ENCODE data around the gene MAG. TPM values are rescaled to one million over a fixed set of nuclear protein-coding genes. Genes with fewer than 3 reads are reported as not detected.

The MAG gene
- total RNA-seq, 2 experiments from 2014 or later: 0.19 to 0.77 TPM

DNA sequence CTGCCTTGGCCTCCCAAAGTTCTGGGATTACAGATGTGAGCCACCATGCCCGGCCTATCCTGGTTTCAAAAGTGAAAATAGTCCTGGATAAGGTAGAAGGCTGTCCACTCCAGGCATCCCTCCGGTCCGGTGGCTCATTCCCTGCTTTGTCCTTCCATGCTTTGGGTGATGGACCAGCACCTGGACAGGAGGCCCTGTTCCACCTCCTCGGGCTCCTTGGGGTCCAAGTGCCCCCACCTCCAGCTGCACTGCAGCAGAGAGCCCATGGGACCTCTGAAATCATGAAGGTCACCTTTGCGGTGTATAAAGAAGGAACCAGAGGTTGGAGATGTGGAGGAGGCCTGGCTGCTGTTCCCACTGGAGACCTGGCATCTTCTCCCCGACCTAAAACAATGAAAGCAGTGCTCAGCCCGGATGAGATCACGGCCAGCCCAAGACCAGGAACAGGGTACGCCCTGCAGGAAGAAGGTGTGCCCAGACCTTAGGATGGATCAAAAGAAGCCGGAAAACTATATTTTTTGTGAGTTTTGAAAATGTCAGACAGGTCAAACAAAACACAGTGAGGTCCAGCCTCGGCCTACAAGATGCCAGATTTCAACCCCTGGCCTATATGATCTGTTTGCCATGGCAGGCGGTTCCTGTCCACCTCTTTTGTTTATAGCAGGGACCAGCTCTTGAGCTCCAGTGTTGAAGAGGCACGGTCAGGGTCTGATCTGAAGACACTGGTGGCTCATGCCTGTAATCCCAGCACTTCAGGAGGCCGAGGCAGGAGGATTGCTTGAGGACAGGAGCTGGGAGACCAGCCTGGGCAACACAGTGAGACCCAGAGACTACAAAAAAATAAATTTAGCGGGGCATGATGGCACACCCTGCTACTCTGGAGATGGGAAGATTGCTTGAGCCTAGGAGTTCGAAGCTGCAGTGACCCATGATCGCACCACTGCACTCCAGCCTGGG lies 37.3 kb upstream of the MAG start:
- Mint-ChIP-seq H3K27ac (no peak overlapping the region), H3K36me3 (ENCODE audit: low read depth) (peaks cover 1% of the 10 kb centered on the region), H3K4me3 (no peak overlapping the region), H3K9me3 (no peaks in the 10 kb centered on the region), H3K27me3 (ENCODE audit: low read depth) (no peaks in the 10 kb centered on the region), H3K4me1 (ENCODE audit: low read depth) (peaks cover 18% of the 10 kb centered on the region)
- intact Hi-C loops (cut with micrococcal nuclease): no loop called here
- DNase-seq: peak; percentile 3
- CTCF ChIA-PET: no interaction called here

GRCh38 chr19:35256566-35256965 lies 35.4 kb upstream of the MAG start:
- DNase-seq: no peak
- Mint-ChIP-seq H3K27me3 (ENCODE audit: low read depth) (no peaks in the 10 kb centered on the region), H3K9me3 (no peaks in the 10 kb centered on the region), H3K4me3 (no peak overlapping the region), H3K4me1 (ENCODE audit: low read depth) (peaks cover 17% of the 10 kb centered on the region), H3K36me3 (ENCODE audit: low read depth) (peaks cover 1% of the 10 kb centered on the region), H3K27ac (peak overlapping the region; percentile 53)
- CTCF ChIA-PET: no interaction called here
- intact Hi-C loops (cut with micrococcal nuclease): no loop called here

DNA sequence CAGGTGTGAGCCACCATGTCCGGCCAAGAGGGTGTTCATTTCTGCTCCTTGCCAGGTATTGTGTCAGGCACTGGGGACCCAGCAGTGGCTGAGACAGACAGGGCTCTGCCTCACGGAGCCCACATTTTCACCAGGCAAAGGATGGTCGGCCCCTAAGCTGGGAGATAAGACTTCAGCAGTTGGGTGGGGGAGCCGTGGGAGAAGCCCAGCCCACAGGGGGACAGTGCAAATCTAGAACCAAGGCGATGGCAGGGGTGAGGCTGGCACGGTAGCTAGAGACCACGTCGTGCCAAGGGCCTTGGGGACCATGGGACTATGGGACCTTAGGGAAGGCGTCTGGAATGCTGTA lies 34.9 kb upstream of the MAG start:
- no peak overlapping the region for H3K4me3 Mint-ChIP-seq
- CTCF ChIA-PET: no interaction called here
- peak; percentile 2 for DNase-seq
- H3K36me3 Mint-ChIP-seq (ENCODE audit: low read depth): peaks cover 1% of the 10 kb centered on the region
- H3K4me1 Mint-ChIP-seq (ENCODE audit: low read depth): peaks cover 17% of the 10 kb centered on the region
- H3K27ac Mint-ChIP-seq: no peak overlapping the region
- intact Hi-C loops (cut with micrococcal nuclease): no loop called here
- no peaks in the 10 kb centered on the region for H3K27me3 Mint-ChIP-seq (ENCODE audit: low read depth)
- no peaks in the 10 kb centered on the region for H3K9me3 Mint-ChIP-seq

DNA sequence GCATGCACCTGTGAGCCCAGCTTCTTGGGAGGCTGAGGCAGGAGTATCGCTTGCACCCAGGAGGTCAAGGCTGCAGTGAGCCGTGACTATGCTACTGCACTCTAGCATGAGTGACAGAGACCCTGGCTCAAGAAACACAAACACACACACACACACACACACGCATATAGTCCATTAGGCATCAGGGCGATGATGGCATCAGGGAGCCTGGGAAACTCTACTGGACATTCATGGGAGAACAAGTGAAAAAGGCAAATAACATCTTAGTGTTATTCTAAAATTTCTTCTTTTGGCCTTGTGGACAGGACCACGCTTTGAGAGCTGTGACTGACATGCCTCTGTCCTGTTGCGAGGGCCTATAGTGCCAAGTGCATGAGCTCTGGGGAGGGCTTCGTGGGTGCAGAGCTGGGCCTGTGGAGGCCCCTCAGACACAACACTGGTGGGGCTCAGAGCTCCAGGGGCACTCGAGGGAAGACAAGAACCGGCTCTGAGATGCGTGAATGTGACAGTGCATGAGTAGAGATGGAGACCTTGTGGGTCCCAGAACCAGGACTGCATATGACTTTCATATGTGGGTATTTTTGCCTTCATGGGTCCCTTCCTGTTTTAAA lies 31.2 kb upstream of the MAG start:
- Mint-ChIP-seq H3K27ac (no peak overlapping the region), H3K9me3 (no peaks in the 10 kb centered on the region), H3K27me3 (ENCODE audit: low read depth) (no peaks in the 10 kb centered on the region), H3K36me3 (ENCODE audit: low read depth) (peaks cover 1% of the 10 kb centered on the region), H3K4me3 (no peak overlapping the region), H3K4me1 (ENCODE audit: low read depth) (peaks cover 26% of the 10 kb centered on the region)
- DNase-seq: peak; percentile 1
- intact Hi-C loops (cut with micrococcal nuclease): no loop called here
- CTCF ChIA-PET: interaction anchor here (1.4 kb wide), 1 partner anchor 119 kb away, joined by 4 read pairs; no protein-coding TSS in a partner anchor

- peak; percentile 4 for DNase-seq
- intact Hi-C loops (cut with micrococcal nuclease): no loop called here
- no peak overlapping the region for H3K27ac Mint-ChIP-seq
- no peaks in the 10 kb centered on the region for H3K27me3 Mint-ChIP-seq (ENCODE audit: low read depth)
- CTCF ChIA-PET: no interaction called here
- H3K4me3 Mint-ChIP-seq: no peak overlapping the region
- peaks cover 1% of the 10 kb centered on the region for H3K36me3 Mint-ChIP-seq (ENCODE audit: low read depth)
- peaks cover 30% of the 10 kb centered on the region for H3K4me1 Mint-ChIP-seq (ENCODE audit: low read depth)
- no peaks in the 10 kb centered on the region for H3K9me3 Mint-ChIP-seq
Observed at GRCh38 chr19:35261356-35262100, 30.4 kb upstream of the MAG start.

DNA sequence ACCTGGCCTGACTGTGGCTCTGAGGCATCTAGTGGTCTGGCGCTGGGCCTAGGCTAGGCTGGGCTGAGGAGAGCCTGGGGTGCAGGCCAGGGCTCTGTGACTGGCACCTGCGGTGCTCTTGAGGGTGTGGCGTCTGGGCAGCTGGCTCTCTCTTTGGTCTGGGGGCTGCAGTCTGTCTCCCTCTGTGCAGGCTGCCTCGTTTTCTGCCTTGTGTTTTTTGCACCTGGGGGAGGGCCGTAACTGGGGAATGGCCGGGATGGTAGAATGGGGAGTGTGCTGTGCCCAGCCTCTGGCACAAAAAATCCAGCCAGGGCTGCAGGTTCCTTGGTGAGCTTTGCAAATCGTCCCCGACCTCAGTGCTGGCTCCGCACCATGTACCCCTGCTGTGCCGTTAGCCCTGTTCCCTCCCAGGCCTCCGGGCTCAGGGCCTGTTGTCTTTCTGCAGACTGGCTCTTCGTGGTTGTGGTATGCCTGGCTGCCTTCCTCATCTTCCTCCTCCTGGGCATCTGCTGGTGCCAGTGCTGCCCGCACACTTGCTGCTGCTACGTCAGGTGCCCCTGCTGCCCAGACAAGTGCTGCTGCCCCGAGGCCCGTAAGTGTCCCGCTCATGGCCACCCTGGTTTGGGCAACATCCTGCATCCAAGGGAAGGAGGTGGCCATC lies 29.7 kb upstream of the MAG start:
- Mint-ChIP-seq H3K4me3 (no peak overlapping the region), H3K36me3 (ENCODE audit: low read depth) (peaks cover 2% of the 10 kb centered on the region), H3K4me1 (ENCODE audit: low read depth) (peaks cover 25% of the 10 kb centered on the region), H3K27me3 (ENCODE audit: low read depth) (no peaks in the 10 kb centered on the region), H3K9me3 (no peaks in the 10 kb centered on the region), H3K27ac (peak overlapping the region; percentile 17)
- peak; percentile 3 for DNase-seq
- intact Hi-C loops (cut with micrococcal nuclease): no loop called here
- CTCF ChIA-PET: no interaction called here

DNA sequence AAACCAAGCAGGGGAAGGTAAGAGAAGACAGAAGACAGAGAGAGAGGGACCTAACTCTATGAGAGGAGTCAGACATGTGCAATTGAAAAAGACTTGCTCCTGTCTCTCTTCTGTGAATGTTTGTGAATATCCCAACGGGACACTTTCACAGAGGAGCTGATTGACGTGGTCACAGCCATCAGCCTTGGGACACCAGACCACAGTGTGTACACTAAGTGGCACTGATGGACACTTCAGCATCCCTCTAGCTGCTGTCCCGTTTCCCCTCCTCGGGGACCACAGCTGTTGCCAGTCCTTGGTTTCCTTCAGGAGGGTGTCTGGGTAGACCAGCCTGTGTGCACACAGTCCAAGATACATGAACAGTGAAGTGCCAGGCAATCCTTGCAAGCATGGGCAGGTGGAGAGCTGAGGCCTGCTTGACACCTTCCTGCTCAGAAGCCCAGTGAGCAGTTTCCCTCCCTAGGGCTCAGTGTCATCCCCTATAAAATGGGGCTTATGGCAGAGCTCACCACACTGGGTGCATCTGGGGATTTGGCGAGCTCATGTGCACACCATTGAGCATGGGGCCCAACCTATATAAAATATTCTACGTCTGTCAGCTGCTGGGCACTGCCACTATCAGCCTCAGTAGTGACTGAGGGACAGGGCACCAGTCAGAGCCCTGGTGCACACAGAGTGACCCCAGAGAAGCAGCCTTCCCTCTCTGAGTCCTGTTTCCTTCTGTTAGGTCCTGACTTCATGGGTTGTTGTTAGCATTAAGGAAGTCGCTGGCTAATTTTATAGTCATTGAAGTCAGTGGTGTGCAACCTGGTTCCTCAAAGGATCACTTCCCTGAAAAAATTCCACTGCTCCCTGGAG lies 27.5 kb upstream of the MAG start:
- peaks cover 5% of the 10 kb centered on the region for H3K36me3 Mint-ChIP-seq (ENCODE audit: low read depth)
- intact Hi-C loops (cut with micrococcal nuclease): loop anchor here (5.0 kb wide), 1 partner anchor 202 kb away; no protein-coding TSS in a partner anchor
- DNase-seq: peak; percentile 3
- H3K9me3 Mint-ChIP-seq: no peaks in the 10 kb centered on the region
- H3K27ac Mint-ChIP-seq: peak overlapping the region; percentile 62
- H3K4me3 Mint-ChIP-seq: no peak overlapping the region
- CTCF ChIA-PET: interaction anchor here (0.6 to 1.0 kb wide), 5 partner anchors 10 to 291 kb away, joined by 3 to 4 read pairs (median 3); no protein-coding TSS in a partner anchor
- H3K4me1 Mint-ChIP-seq (ENCODE audit: low read depth): peaks cover 16% of the 10 kb centered on the region
- no peaks in the 10 kb centered on the region for H3K27me3 Mint-ChIP-seq (ENCODE audit: low read depth)

GRCh38 chr19:35265126-35265899 lies 26.6 kb upstream of the MAG start:
- H3K4me1 Mint-ChIP-seq (ENCODE audit: low read depth): peaks cover 16% of the 10 kb centered on the region
- H3K9me3 Mint-ChIP-seq: no peaks in the 10 kb centered on the region
- no peaks in the 10 kb centered on the region for H3K27me3 Mint-ChIP-seq (ENCODE audit: low read depth)
- intact Hi-C loops (cut with micrococcal nuclease): loop anchor here (5.0 kb wide), 1 partner anchor 203 kb away; no protein-coding TSS in a partner anchor
- peaks cover 5% of the 10 kb centered on the region for H3K36me3 Mint-ChIP-seq (ENCODE audit: low read depth)
- DNase-seq: peak; percentile 6
- CTCF ChIA-PET: interaction anchor here (0.7 to 1.6 kb wide), 5 partner anchors 9 to 124 kb away, joined by 3 to 5 read pairs (median 3); partner anchors contain the start of gene FXYD7
- H3K4me3 Mint-ChIP-seq: peak overlapping the region; percentile 91
- peak overlapping the region; percentile 62 for H3K27ac Mint-ChIP-seq

- Mint-ChIP-seq H3K36me3 (ENCODE audit: low read depth) (peaks cover 7% of the 10 kb centered on the region), H3K27me3 (ENCODE audit: low read depth) (no peaks in the 10 kb centered on the region), H3K4me3 (peak overlapping the region; percentile 91), H3K9me3 (no peaks in the 10 kb centered on the region), H3K4me1 (ENCODE audit: low read depth) (peaks cover 21% of the 10 kb centered on the region), H3K27ac (peak overlapping the region; percentile 62)
- DNase-seq: peak; percentile 3
- CTCF ChIA-PET: interaction anchor here (0.5 to 1.6 kb wide), 4 partner anchors 25 to 123 kb away, joined by 3 to 5 read pairs (median 4); partner anchors contain the start of gene FXYD7
- intact Hi-C loops (cut with micrococcal nuclease): loop anchor here (5.0 kb wide), 1 partner anchor 204 kb away; no protein-coding TSS in a partner anchor
Observed at GRCh38 chr19:35265900-35266519, 26.0 kb upstream of the MAG start.

Data from activated naive CD4-positive, alpha-beta T cell treated with anti-CD3 and anti-CD28 coated beads for 36 hours (primary cell).